ENCODE measurements around the gene PRPF6. TPM values are rescaled to one million over a fixed set of nuclear protein-coding genes. Genes with fewer than 3 reads are reported as not detected.

Gene PRPF6
- total and polyA plus RNA-seq, 2 of the 13 experiments (the other 11 are each of a cell fraction or from before 2014, with no cell fraction given), result 63.7 to 101 TPM

DNA sequence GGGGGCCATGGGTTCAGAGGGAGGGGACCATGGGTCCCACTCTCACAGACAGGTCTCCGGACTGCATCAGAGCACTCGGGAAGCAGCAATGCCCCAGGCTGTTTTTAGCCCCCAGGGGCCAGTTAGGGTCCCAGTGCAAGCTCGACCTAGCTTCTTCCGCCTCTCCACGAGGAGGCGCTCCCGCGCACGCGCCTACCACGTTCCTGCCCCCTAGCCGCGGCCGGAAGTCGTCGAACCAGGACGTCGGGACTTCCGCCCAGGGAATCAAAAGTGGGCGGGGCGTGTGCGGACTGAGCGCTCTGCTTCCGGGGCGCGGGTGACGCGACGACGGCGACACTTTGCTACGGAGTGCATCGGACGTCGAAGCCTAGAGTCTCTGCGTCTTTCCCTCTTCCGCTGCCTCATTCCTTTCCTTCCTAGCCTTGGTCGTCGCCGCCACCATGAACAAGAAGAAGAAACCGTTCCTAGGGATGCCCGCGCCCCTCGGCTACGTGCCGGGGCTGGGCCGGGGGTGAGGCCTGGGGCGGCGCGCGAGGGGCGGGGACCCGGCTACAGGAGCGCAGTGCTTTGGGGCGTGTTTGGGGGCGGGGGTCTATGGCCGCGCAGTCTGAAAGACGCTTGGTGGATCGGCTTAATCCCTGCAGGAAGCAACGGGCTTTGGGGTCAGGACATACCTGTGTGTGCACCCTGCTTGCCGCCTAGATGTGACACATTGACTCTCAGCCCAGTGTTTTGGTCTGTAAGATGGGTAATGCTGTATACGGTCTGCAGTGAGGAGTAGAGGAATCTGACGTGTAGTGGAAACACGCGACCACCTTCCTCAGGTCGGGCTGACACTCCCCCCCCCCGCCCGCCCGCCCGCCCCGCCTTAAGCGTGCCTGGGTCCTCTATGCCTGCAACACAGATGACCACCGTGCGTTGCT lies at the start of gene PRPF6 (continued):
- TF ChIP-seq, protein P1, sequence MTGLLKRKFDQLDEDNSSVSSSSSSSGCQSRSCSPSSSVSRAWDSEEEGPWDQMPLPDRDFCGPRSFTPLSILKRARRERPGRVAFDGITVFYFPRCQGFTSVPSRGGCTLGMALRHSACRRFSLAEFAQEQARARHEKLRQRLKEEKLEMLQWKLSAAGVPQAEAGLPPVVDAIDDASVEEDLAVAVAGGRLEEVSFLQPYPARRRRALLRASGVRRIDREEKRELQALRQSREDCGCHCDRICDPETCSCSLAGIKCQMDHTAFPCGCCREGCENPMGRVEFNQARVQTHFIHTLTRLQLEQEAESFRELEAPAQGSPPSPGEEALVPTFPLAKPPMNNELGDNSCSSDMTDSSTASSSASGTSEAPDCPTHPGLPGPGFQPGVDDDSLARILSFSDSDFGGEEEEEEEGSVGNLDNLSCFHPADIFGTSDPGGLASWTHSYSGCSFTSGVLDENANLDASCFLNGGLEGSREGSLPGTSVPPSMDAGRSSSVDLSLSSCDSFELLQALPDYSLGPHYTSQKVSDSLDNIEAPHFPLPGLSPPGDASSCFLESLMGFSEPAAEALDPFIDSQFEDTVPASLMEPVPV (CRISPR knock-in tag; IDR thresholded peaks at IDR 0.05), result peak; percentile 93
- TF ChIP-seq ZNF768 (CRISPR knock-in tag; IDR thresholded peaks at IDR 0.05) (peak; percentile 81; the same call in 1 of the 2 replicates), SOX13 (IDR thresholded peaks at IDR 0.05) (peak; percentile 45; the same call in 1 of the 2 replicates), SOX13 (CRISPR knock-in tag; conservative IDR thresholded peaks at IDR 0.05 in 1 of 2, IDR thresholded peaks at IDR 0.05 in 1 of 2) (peak in 1 of 2 experiments; percentile 72; a peak in 1 of 4 replicates), ZNF33B (CRISPR knock-in tag; IDR thresholded peaks at IDR 0.05) (peak; percentile 76; the same call in 1 of the 2 replicates), NR2C2 (CRISPR knock-in tag; IDR thresholded peaks at IDR 0.05; ENCODE audit: borderline replicate concordance) (peak; percentile 100), GFI1 (CRISPR knock-in tag; IDR thresholded peaks at IDR 0.05; ENCODE audit: borderline replicate concordance) (peak; percentile 85), SKI (IDR thresholded peaks at IDR 0.05; ENCODE audit: partially characterized antibody) (peak; percentile 24), ZNF496 (CRISPR knock-in tag; IDR thresholded peaks at IDR 0.05; ENCODE audit: insufficient replicate concordance) (no peak), ESRRA (CRISPR knock-in tag; IDR thresholded peaks at IDR 0.05; ENCODE audit: low read depth) (peak; percentile 36; the same call in 1 of the 2 replicates), FOXK2 (IDR thresholded peaks at IDR 0.05) (0 out of 2 replicates have a peak, but pooled peaks have one; percentile 54), ZNF414 (CRISPR knock-in tag; IDR thresholded peaks at IDR 0.05) (peak; percentile 97), NFAT5 (CRISPR knock-in tag; IDR thresholded peaks at IDR 0.05) (no peak; the same call in 1 of the 2 replicates)
- TF ChIP-seq, protein P2, sequence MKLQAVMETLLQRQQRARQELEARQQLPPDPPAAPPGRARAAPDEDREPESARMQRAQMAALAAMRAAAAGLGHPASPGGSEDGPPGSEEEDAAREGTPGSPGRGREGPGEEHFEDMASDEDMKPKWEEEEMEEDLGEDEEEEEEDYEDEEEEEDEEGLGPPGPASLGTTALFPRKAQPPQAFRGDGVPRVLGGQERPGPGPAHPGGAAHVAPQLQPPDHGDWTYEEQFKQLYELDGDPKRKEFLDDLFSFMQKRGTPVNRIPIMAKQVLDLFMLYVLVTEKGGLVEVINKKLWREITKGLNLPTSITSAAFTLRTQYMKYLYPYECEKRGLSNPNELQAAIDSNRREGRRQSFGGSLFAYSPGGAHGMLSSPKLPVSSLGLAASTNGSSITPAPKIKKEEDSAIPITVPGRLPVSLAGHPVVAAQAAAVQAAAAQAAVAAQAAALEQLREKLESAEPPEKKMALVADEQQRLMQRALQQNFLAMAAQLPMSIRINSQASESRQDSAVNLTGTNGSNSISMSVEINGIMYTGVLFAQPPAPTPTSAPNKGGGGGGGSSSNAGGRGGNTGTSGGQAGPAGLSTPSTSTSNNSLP (IDR thresholded peaks at IDR 0.05; ENCODE audit: low read depth, low read length), result peak; percentile 84

Data from HepG2 (cell line).